Trophoblast cell (in vitro differentiated cells and primary cell): ENCODE data around the gene MAPKAPK2.
A peak's percentile ranks its signal among the peaks of the same experiment; 100 is the strongest.

Experiments used
- DNase-seq, 2 donors: peaks; one replicate each; pipeline ENCODE4 v3.0.0-alpha.2; 2016
- H2AFZ ChIP-seq: 2 replicates; pipeline ENCODE4 v1.6.1; 2013; ENCODE audit warnings: low read length, moderate library complexity, mild to moderate bottlenecking; ENCODE audit not compliant: insufficient read depth, poor library complexity
- H2AK5ac ChIP-seq: 2 replicates; pipeline ENCODE4 v1.6.1; 2013; ENCODE audit warnings: mild to moderate bottlenecking, low read length
- H2BK120ac ChIP-seq: 2 replicates; pipeline ENCODE4 v1.6.1; 2013; ENCODE audit warnings: low read length, mild to moderate bottlenecking, moderate library complexity; ENCODE audit not compliant: insufficient read depth, poor library complexity
- H2BK12ac ChIP-seq: 2 replicates; pipeline ENCODE4 v1.6.1; 2013; ENCODE audit warnings: mild to moderate bottlenecking, low read length, moderate library complexity
- H2BK5ac ChIP-seq: 2 replicates; pipeline ENCODE4 v1.6.1; 2013; ENCODE audit warnings: low read length, low read depth, moderate library complexity, mild to moderate bottlenecking; ENCODE audit not compliant: poor library complexity
- H3K14ac ChIP-seq: 2 replicates; pipeline ENCODE4 v1.6.1; 2013; ENCODE audit warnings: mild to moderate bottlenecking, low read length
- H3K18ac ChIP-seq: 2 replicates; pipeline ENCODE4 v1.6.1; 2013; ENCODE audit warnings: mild to moderate bottlenecking, low read length
- H3K23ac ChIP-seq: 2 replicates; pipeline ENCODE4 v1.6.1; 2013; ENCODE audit warnings: low read length
- H3K27ac ChIP-seq: 2 replicates; pipeline ENCODE4 v1.5.1; 2013; ENCODE audit warnings: low read depth, mild to moderate bottlenecking, inconsistent platforms, low read length, moderate library complexity
- H3K27me3 ChIP-seq: 2 replicates; pipeline ENCODE4 v1.6.1; 2013; ENCODE audit warnings: inconsistent platforms, mild to moderate bottlenecking, low read length, moderate library complexity; ENCODE audit not compliant: insufficient read depth
- H3K36me3 ChIP-seq, 2 experiments: 1 replicate in 1 of 2; 2 replicates in 1 of 2; pipeline ENCODE4 v1.6.1; 2013; ENCODE audit warnings: low read length in 2 of 2, mild to moderate bottlenecking in 2 of 2, moderate library complexity in 1 of 2; ENCODE audit not compliant: insufficient read depth in 2 of 2, control insufficient read depth in 1 of 2
- H3K4ac ChIP-seq: 2 replicates; pipeline ENCODE4 v1.6.1; 2013; ENCODE audit warnings: low read depth, mild to moderate bottlenecking, low read length, moderate library complexity
- H3K4me1 ChIP-seq, 2 experiments: 1 replicate in 1 of 2; 2 replicates in 1 of 2; pipeline ENCODE4 v1.6.1; 2013; ENCODE audit warnings: low read length in 2 of 2, mild to moderate bottlenecking in 2 of 2, moderate library complexity in 1 of 2; ENCODE audit not compliant: insufficient read depth in 2 of 2, control insufficient read depth in 1 of 2
- H3K4me2 ChIP-seq: 2 replicates; pipeline ENCODE4 v1.6.1; 2013; ENCODE audit warnings: inconsistent platforms, mild to moderate bottlenecking, low read length, moderate library complexity
- H3K4me3 ChIP-seq: 2 replicates; pipeline ENCODE4 v1.5.1; 2013; ENCODE audit warnings: mild to moderate bottlenecking, low read depth, low read length, inconsistent platforms
- H3K79me1 ChIP-seq: one replicate; pipeline ENCODE4 v1.6.1; 2013; ENCODE audit warnings: low read length
- H3K79me2 ChIP-seq: 2 replicates; pipeline ENCODE4 v1.6.1; 2013; ENCODE audit warnings: low read length, mild to moderate bottlenecking; ENCODE audit not compliant: control insufficient read depth, insufficient read depth, poor library complexity
- H3K9ac ChIP-seq: 2 replicates; pipeline ENCODE4 v1.6.1; 2013; ENCODE audit warnings: mild to moderate bottlenecking, low read length
- H3K9me3 ChIP-seq: 2 replicates; pipeline ENCODE4 v1.6.1; 2013; ENCODE audit warnings: low read depth, mild to moderate bottlenecking, control low read depth, inconsistent platforms, low read length; ENCODE audit not compliant: insufficient read depth
- H4K12ac ChIP-seq: 2 replicates; pipeline ENCODE4 v1.6.1; 2013; ENCODE audit warnings: low read depth, mild to moderate bottlenecking, low read length, moderate library complexity
- H4K8ac ChIP-seq: 2 replicates; pipeline ENCODE4 v1.6.1; 2013; ENCODE audit warnings: low read depth, mild to moderate bottlenecking, low read length, moderate library complexity
- H4K91ac ChIP-seq: one replicate; pipeline ENCODE4 v1.6.1; 2013; ENCODE audit warnings: low read depth, mild to moderate bottlenecking, low read length, moderate library complexity
- WGBS: extraction: QIAGEN DNeasy Blood & Tissue Kit; methylation state at CpG from one replicate; pipeline ENCODE4 v1.1.7; 2013; ENCODE audit warnings: missing lambda C conversion rate; ENCODE audit not compliant: insufficient read length, insufficient coverage; ENCODE audit errors: extremely low coverage; 5-methylcytosine and 5-hydroxymethylcytosine counted together

MAPKAPK2 gene

DNA sequence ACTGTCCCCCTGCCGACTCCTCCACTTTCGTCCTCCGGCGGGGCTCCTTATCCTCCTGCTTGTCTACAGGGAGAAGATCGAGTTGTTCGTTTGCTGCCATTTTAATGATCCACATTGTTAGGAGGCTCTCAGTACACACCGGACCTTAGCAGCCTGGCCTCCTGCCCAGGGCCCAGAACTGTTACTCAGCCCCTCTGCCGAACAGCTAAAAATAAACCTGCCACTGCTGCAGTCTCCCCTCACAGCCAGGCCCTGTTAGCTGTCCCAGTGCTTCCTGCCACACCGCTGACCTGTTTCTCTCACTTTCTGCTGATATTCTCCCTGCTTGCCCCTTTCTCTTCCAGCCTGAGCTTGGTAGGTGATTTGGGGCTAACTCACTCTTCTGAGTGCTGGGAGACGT is 8.3 kb downstream of the MAPKAPK2 start:
- Histone ChIP-seq H3K4me3 (no peak overlapping the region), H4K12ac (no peak overlapping the region), H2AFZ (no peak overlapping the region), H3K36me3 (peaks cover 1 to 4% of the 10 kb centered on the region in 2 experiments), H2BK120ac (no peak overlapping the region), H3K23ac (no peak overlapping the region), H3K9ac (no peak overlapping the region), H3K79me2 (peaks cover 17% of the 10 kb centered on the region), H2BK5ac (no peak overlapping the region), H3K4me2 (no peak overlapping the region), H3K4me1 (peaks cover 39% of the 10 kb centered on the region in 2 experiments), H3K4ac (peak overlapping the region; percentile 53), H4K8ac (no peak overlapping the region), H3K27me3 (no peaks in the 10 kb centered on the region), H3K14ac (no peak overlapping the region), H2AK5ac (no peak overlapping the region), H3K79me1 (no peaks in the 10 kb centered on the region), H3K9me3 (no peaks in the 10 kb centered on the region), H2BK12ac (no peak overlapping the region), H4K91ac (no peak overlapping the region), H3K27ac (no peak overlapping the region), H3K18ac (no peak overlapping the region)
- no CpG with 5 or more reads among the region's 10 CpGs for whole genome bisulfite sequencing
- DNase-seq: no peak

DNA sequence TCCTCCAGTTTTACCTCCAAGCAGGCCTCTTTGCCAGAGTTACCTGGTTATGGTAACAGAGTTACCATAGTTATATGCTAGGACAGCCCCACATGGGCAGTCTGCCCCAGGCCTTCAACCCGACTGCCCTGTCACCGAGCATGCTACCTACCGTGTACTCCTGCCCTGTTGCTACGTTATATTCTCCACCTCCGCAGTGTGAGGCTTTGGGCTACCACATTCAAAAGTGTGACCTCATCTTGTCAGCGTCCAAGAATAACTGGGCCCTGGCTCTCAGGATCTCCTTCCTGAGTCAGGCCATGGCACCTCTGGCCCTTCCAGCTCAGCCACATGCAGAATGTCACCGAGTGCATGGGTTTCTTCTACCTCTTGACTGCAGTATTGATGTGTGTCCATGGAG is 8.9 kb downstream of the MAPKAPK2 start:
- Histone ChIP-seq H2AFZ (no peak overlapping the region), H3K79me2 (peaks cover 14% of the 10 kb centered on the region), H3K23ac (no peak overlapping the region), H3K14ac (no peak overlapping the region), H2BK12ac (no peak overlapping the region), H3K27ac (no peak overlapping the region), H3K79me1 (no peaks in the 10 kb centered on the region), H2BK120ac (no peak overlapping the region), H3K4ac (no peak overlapping the region), H2BK5ac (no peak overlapping the region), H3K36me3 (peaks cover 1 to 4% of the 10 kb centered on the region in 2 experiments), H3K4me2 (no peak overlapping the region), H3K4me3 (no peak overlapping the region), H4K8ac (no peak overlapping the region), H3K9me3 (no peaks in the 10 kb centered on the region), H2AK5ac (no peak overlapping the region), H3K4me1 (peaks cover 37% of the 10 kb centered on the region in 2 experiments), H3K27me3 (no peaks in the 10 kb centered on the region), H3K9ac (no peak overlapping the region), H3K18ac (no peak overlapping the region), H4K91ac (no peak overlapping the region), H4K12ac (no peak overlapping the region)
- no CpG with 5 or more reads among the region's 7 CpGs for WGBS
- no peak for DNase-seq

DNA sequence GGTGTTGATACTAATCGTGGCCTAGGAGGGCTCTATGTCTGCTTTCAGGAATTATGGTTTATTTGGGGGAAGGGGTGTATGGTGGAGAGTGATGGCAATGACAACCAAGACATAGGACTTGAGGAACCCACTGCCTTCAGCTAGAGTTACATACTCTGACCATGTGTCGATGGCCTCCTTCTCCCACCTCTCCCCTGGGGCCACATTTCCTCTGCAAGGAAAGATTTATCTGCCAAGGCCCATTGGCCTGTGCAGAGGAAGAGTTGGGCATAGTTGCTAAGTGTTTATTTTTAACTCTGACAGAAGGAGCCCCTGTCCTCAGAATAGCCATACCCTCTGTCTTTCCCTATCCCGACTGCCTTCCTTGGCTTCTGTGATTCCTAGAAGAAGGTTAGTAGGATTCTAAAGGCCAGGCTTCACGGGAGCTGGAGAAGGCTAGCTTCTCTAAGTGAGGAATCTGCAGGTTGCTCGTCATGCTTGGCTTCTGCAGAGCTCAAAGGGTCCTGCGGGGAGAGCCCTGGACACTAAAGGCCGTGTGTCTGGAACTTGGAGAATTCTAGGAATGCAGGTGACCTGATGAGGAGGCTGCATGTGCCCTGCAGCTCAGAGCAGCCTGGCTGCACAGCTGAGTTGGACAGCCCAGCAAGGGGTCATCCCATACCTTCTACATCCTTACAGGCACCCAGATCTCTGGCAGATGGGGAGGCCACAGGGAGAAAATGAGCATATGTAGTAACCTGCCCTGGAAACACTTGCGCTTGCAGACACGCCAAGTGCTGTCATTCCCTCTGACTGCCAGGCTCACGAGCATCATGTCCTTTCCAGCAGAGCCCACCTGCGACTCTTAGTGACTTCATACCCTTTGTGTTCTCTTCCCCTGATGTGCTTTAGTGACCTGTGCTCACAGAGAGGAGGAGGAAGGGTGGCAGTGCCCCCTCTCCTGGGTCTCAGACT is 9.7 kb downstream of the MAPKAPK2 start:
- Histone ChIP-seq H3K27ac (peak overlapping the region; percentile 23), H3K4me3 (no peak overlapping the region), H4K91ac (no peak overlapping the region), H3K79me1 (no peaks in the 10 kb centered on the region), H3K14ac (no peak overlapping the region), H2BK12ac (no peak overlapping the region), H3K4me1 (peaks cover 35% of the 10 kb centered on the region in 2 experiments), H3K23ac (no peak overlapping the region), H3K4me2 (no peak overlapping the region), H3K18ac (no peak overlapping the region), H4K8ac (no peak overlapping the region), H3K4ac (no peak overlapping the region), H3K36me3 (peaks cover 1 to 4% of the 10 kb centered on the region in 2 experiments), H3K27me3 (no peaks in the 10 kb centered on the region), H2BK5ac (no peak overlapping the region), H3K9me3 (no peaks in the 10 kb centered on the region), H3K9ac (no peak overlapping the region), H2BK120ac (no peak overlapping the region), H2AK5ac (no peak overlapping the region), H4K12ac (no peak overlapping the region), H2AFZ (no peak overlapping the region), H3K79me2 (peaks cover 13% of the 10 kb centered on the region)
- WGBS: no CpG with 5 or more reads among the region's 11 CpGs
- peak; percentile 65 to 81 for DNase-seq

DNA sequence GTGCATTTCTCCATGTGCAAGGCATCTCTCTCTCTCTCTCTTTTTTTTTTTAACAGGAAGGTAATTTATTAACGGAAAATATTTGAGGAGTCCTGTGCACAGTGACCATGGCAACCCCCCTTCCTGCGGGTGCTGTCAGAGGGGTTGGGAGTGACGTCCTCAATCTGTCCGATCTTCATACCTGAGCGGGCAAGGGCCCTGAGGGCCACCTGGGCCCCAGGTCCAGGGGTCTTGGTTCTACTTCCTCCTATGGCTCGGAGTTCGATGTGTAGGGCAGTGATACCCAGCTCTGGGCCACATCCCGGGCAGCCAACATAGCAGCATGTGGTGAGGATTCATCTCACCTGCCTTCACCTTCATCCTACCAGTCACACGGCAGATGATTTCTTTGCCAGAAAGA is 11.0 kb downstream of the MAPKAPK2 start:
- peaks cover 1 to 4% of the 10 kb centered on the region in 2 experiments for H3K36me3 ChIP-seq
- peaks cover 28 to 35% of the 10 kb centered on the region in 2 experiments for H3K4me1 ChIP-seq
- H3K27me3 ChIP-seq: no peaks in the 10 kb centered on the region
- H3K4ac ChIP-seq: no peak overlapping the region
- no peak overlapping the region for H4K91ac ChIP-seq
- no peak overlapping the region for H3K14ac ChIP-seq
- no peak overlapping the region for H3K4me3 ChIP-seq
- no peak overlapping the region for H3K4me2 ChIP-seq
- H2AK5ac ChIP-seq: no peak overlapping the region
- H2AFZ ChIP-seq: no peak overlapping the region
- H3K27ac ChIP-seq: no peak overlapping the region
- H3K9ac ChIP-seq: no peak overlapping the region
- H3K23ac ChIP-seq: no peak overlapping the region
- H3K79me1 ChIP-seq: no peaks in the 10 kb centered on the region
- H3K79me2 ChIP-seq: peaks cover 9% of the 10 kb centered on the region
- no CpG with 5 or more reads among the region's 9 CpGs for WGBS
- H4K8ac ChIP-seq: no peak overlapping the region
- DNase-seq: no peak
- H2BK5ac ChIP-seq: no peak overlapping the region
- H3K9me3 ChIP-seq: no peaks in the 10 kb centered on the region
- no peak overlapping the region for H4K12ac ChIP-seq
- H2BK120ac ChIP-seq: no peak overlapping the region
- no peak overlapping the region for H2BK12ac ChIP-seq
- no peak overlapping the region for H3K18ac ChIP-seq
